WERI-Rb-1 (cell line): Measurements from ENCODE around the gene CCDC102B.
A peak's percentile ranks its signal among the peaks of the same experiment; 100 is the strongest.

Experiments used
- DNase-seq: peaks from one replicate; pipeline ENCODE4 v3.0.0-alpha.2; 2020
- H3K27ac ChIP-seq: fragments of 250-450 bp; sonication (Bioruptor Pico); 2 replicates; pipeline ENCODE4 v1.5.1; 2020; ENCODE audit warnings: mild to moderate bottlenecking, moderate library complexity
- H3K27me3 ChIP-seq: fragments of 250-450 bp; sonication (Bioruptor Pico); 2 replicates; pipeline ENCODE4 v1.5.1; 2021; ENCODE audit warnings: mild to moderate bottlenecking, low read depth, moderate library complexity; ENCODE audit not compliant: insufficient read depth, severe bottlenecking
- H3K36me3 ChIP-seq: fragments of 250-450 bp; sonication (Bioruptor Pico); 2 replicates; pipeline ENCODE4 v1.5.1; 2020; ENCODE audit warnings: mild to moderate bottlenecking, moderate library complexity
- H3K4me3 ChIP-seq: 2 replicates; pipeline ENCODE4 v1.5.1; 2011; ENCODE audit warnings: low read depth, mild to moderate bottlenecking, control low read depth, low read length
- H3K9me3 ChIP-seq: fragments of 250-450 bp; sonication (Bioruptor Pico); 2 replicates; pipeline ENCODE4 v1.5.1; 2021; ENCODE audit warnings: mild to moderate bottlenecking, moderate library complexity; ENCODE audit not compliant: severe bottlenecking
- TF ChIP-seq, protein P1 (sequence below): IDR thresholded peaks from 2 replicates; pipeline ENCODE4 v1.5.1; 2011; ENCODE audit warnings: low read depth, mild to moderate bottlenecking, control low read depth, inconsistent platforms, low read length

The CCDC102B gene

DNA sequence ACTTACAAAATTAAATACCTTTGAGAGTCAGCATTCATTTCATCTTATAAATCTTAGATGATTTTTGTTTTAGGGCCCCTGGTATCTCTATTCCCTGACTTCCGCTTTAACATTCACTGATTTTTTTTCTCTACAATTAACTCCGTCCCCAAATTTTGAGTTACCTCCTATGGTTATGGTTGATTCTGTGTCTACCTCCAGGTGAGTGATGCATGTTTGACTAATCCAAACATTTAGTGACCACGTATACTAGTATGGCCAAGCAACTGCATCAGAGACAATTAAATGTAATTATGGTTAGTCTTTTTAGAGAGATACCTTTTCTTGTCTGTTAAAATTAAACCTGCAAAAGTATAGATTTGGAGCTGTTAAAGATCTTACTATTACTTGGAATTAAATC, 120.3 kb downstream of the CCDC102B start:
- no peaks in the 10 kb centered on the region for H3K36me3 ChIP-seq
- TF ChIP-seq, protein P1, sequence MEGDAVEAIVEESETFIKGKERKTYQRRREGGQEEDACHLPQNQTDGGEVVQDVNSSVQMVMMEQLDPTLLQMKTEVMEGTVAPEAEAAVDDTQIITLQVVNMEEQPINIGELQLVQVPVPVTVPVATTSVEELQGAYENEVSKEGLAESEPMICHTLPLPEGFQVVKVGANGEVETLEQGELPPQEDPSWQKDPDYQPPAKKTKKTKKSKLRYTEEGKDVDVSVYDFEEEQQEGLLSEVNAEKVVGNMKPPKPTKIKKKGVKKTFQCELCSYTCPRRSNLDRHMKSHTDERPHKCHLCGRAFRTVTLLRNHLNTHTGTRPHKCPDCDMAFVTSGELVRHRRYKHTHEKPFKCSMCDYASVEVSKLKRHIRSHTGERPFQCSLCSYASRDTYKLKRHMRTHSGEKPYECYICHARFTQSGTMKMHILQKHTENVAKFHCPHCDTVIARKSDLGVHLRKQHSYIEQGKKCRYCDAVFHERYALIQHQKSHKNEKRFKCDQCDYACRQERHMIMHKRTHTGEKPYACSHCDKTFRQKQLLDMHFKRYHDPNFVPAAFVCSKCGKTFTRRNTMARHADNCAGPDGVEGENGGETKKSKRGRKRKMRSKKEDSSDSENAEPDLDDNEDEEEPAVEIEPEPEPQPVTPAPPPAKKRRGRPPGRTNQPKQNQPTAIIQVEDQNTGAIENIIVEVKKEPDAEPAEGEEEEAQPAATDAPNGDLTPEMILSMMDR: no peak
- H3K27me3 ChIP-seq: no peaks in the 10 kb centered on the region
- H3K27ac ChIP-seq: no peak overlapping the region
- H3K9me3 ChIP-seq: no peaks in the 10 kb centered on the region
- H3K4me3 ChIP-seq: no peak overlapping the region
- no peak for DNase-seq

DNA sequence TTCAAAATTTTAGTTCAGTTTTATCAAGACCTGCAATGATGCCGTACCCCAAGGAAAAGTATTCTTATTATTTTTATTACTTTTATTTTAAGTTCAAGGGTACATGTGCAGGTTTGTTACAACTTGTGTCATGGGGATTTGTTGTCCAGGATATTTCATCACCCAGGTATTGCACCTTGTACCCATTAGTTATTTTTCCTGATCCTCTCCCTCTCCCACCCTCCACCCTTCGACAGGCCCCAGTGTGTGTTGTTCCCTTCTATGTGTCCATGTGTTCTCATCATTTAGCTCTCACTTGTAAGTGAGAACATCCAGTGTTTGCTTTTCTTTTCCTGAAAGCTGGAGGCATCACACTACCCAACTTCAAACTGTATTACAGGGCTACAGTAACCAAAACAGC, 122.0 kb downstream of the CCDC102B start:
- TF ChIP-seq, protein P1: no peak
- Histone ChIP-seq H3K27me3 (no peaks in the 10 kb centered on the region), H3K36me3 (no peaks in the 10 kb centered on the region), H3K27ac (no peak overlapping the region), H3K4me3 (no peak overlapping the region), H3K9me3 (no peaks in the 10 kb centered on the region)
- DNase-seq: no peak

DNA sequence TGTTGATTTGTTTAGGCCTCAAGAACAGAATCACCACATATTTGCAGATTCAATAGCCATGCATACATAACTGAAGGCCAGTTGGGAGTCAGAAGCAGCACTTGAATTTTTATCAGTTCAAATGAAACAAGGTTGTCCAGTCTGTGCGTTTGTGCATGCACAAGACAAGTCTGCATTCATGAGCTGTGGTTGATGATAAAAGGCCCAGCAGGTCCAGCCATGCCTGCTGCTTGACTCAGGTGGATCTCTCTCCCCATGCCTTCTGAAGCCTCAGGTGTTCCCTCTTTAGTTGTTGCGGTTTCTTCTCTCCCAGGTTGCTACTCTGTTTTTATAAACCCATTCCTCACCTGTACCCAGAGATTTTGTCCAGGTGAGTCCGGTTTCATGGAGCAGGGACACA, 124.5 kb downstream of the CCDC102B start:
- Histone ChIP-seq H3K9me3 (no peaks in the 10 kb centered on the region), H3K27ac (no peak overlapping the region), H3K27me3 (no peaks in the 10 kb centered on the region), H3K36me3 (no peaks in the 10 kb centered on the region), H3K4me3 (no peak overlapping the region)
- no peak for DNase-seq
- TF ChIP-seq, protein P1: no peak

DNA sequence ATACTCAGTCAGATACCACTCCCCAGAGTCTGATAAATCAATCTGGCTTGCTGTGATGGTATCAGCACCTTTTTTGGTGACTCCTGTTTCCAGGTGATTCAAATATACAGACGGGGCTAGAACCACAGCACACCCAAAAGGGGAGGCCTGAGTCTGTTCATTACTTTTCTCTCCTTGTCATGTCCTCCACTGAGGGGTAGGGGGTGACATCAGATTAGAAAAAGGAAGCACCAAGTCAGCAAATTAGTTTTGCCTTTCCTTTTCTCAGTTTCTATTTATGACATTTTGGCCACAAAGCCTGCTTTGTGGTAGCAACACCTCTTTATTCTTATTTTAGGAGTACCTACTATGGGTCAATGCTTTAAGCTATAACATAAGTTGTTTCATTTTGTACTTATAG, 127.4 kb downstream of the CCDC102B start:
- no peak for DNase-seq
- Histone ChIP-seq H3K4me3 (no peak overlapping the region), H3K27me3 (no peaks in the 10 kb centered on the region), H3K9me3 (no peaks in the 10 kb centered on the region), H3K36me3 (no peaks in the 10 kb centered on the region), H3K27ac (no peak overlapping the region)
- TF ChIP-seq, protein P1: peak; percentile 33; the same call in 1 of the 2 replicates

DNA sequence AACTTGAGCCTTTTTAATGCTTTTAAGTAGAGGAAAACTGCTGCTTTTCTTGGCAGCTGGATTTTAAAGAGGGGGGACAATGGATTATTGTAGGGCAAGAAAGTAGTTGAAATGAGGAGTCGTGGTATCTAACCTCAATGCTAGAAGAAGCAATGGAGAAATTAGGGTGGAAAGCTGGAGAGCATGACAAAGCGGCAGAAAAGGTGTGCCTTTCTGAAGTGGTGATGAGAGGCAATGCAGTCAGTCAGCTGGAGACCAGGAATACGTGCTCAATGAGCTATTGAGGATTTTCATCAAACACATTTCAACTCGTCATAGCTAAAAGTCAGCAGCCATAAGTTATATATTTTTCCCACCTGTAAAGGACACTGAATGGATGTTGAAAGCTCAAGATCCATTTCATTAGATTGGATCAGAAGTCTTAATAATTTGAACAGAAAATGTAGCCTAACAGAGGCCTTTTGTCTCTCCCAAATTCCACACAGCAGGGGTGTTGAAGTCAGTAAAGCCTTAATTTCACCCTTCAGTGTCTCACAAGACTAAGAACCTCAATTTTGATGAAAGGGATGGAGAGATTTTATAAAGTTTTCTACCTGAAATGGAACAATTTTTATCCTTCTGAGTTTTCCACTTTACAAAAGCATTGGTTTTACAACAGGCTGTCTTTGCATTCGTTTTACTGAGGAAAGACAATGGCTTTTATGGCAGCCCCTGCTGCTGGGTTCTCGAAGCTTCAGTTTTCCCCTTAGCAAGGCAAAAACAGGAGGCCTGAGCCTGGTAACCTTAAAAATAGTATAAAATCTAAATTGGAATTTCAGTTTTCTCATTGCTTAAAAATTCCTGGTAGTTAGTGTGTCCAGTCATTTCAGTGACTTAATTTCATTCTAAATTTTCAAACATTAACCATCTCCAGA, 131.1 kb downstream of the CCDC102B start:
- TF ChIP-seq, protein P1: no peak
- no peak overlapping the region for H3K27ac ChIP-seq
- DNase-seq: no peak
- H3K36me3 ChIP-seq: no peaks in the 10 kb centered on the region
- no peaks in the 10 kb centered on the region for H3K9me3 ChIP-seq
- H3K27me3 ChIP-seq: no peaks in the 10 kb centered on the region
- no peak overlapping the region for H3K4me3 ChIP-seq
